ENCODE measurements around the gene MEGF11.

MEGF11 gene

DNA sequence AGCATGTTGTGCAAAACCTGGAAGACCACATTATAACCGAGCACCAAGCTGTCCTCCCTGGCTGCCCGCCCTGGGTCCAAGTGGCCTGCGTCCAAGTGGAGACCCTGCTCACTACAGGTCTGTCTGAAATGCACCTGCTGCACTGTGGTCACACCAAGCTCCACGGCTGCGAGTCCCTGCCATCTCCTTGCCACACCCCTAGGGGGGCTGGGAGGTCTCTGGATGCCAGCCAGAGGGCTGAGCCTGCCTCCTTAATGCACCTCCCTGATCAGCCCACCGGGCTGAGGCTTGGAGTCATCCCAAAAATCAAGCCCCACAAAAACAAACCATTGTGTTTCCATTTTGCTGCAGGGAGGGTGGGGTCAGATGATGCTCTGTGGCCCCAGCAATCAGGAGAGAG is 187.1 kb downstream of the MEGF11 start:
- TF ChIP-seq, protein P1, sequence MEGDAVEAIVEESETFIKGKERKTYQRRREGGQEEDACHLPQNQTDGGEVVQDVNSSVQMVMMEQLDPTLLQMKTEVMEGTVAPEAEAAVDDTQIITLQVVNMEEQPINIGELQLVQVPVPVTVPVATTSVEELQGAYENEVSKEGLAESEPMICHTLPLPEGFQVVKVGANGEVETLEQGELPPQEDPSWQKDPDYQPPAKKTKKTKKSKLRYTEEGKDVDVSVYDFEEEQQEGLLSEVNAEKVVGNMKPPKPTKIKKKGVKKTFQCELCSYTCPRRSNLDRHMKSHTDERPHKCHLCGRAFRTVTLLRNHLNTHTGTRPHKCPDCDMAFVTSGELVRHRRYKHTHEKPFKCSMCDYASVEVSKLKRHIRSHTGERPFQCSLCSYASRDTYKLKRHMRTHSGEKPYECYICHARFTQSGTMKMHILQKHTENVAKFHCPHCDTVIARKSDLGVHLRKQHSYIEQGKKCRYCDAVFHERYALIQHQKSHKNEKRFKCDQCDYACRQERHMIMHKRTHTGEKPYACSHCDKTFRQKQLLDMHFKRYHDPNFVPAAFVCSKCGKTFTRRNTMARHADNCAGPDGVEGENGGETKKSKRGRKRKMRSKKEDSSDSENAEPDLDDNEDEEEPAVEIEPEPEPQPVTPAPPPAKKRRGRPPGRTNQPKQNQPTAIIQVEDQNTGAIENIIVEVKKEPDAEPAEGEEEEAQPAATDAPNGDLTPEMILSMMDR (conservative IDR thresholded peaks at IDR 0.05) = no peak

DNA sequence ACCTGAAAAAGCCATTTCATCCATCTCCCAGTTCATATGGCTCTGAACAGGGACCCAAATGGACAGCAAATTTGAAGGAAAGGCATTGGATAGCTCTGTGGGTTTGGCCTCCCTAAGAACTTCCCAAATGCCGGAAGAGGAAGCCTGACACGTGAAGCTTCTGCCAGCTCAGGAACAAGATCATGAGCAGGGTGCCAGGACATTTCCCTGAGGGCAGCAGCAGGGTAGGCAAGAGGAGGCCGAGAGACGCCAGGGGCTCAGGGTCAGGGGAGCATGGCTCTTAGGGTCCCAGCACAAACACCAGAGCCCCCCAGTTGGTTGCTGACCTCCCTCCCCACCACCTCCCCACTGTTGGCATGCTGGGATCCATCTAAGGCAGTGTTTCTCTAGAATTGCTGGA is 187.5 kb downstream of the MEGF11 start:
- no peak overlapping the region for H3K27ac ChIP-seq

More for the DNA sequence above, 187.1 kb downstream of the MEGF11 start:
- H3K27ac ChIP-seq = no peak overlapping the region

DNA sequence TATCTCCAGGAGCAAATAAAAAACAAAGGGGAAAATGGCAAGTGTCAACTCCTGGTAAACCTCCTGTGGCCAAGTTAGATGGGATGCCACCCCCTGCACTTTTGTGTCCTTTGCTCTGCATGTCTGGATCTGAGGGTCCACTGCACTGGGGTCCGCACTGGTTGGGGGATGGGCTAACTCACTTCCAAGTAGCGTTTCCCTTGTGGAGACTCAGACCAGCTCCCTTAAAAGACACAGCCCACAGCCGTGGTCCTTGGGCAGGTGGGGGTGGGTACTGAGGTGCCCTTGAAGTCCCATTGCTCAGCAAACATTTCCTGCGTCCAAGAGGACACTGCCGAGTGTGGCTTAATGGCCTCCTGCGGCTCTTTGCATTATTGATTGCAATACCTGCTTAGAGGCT is 188.2 kb downstream of the MEGF11 start:
- H3K27ac ChIP-seq = no peak overlapping the region
- TF ChIP-seq, protein P1 (conservative IDR thresholded peaks at IDR 0.05) = no peak

More for the DNA sequence above, 187.5 kb downstream of the MEGF11 start:
- TF ChIP-seq, protein P1 (conservative IDR thresholded peaks at IDR 0.05) = no peak

DNA sequence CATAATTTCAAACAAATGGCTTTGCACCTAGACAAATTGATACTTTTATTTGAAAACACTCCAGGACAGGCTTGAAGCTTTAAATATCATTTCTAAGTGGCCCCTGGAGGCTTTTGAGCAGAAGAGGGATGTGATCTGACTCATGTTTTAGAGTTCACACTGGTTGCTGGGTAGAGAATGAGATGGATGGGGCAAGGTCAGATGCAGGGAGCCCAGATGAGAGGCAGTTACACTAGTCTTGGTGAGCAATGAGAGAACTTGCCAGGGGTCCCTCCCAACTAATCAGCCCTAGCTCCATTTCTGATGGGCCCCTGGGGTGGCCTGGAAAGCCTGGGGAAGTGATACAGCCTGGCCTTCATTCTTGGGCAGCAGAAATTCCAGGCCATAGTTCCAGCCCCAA is 190.4 kb downstream of the MEGF11 start:
- H3K27ac ChIP-seq = no peak overlapping the region
- TF ChIP-seq, protein P1 (conservative IDR thresholded peaks at IDR 0.05) = no peak

DNA sequence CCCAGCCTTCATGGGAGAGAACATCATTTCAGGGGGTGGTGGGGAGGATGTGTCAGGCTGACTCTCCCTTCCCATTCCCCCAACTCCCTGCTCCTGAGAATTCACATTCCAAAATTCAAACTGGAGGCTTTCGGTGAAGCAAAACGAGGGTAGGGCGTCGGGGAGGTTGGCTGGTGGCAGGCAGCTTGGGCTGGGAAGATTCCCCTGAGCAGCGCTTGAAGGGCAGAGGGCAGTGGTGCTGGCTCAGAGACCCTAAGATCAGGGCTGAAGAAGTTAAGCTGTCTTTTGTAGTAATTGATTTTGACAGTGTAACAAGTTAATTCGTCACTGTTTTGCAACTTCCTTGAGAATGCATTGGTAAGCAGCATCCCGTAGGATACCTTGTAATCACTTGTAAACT is 196.5 kb downstream of the MEGF11 start:
- no peak overlapping the region for H3K27ac ChIP-seq
- TF ChIP-seq, protein P1 (conservative IDR thresholded peaks at IDR 0.05) = no peak

DNA sequence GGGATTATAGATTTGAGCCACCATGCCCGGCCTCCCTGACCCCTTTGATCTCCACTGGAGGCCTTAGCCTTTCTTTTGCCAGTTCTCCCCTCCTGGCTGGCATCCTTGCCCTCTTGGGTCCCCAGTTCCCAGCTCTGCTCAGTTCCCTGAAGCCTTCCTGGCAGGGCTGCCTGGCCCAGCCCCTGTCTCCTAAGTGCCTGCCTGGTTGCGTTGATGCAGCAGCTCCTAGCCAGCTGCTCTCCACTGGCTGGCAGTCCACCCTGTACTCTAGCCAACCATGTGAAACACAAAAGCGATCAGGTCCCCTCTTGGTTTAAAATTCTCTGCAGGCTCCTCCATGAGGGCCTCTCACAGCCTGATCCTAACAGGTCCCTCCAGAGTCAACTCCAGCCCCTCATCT is 199.6 kb downstream of the MEGF11 start:
- H3K27ac ChIP-seq = no peak overlapping the region
- TF ChIP-seq, protein P1 (conservative IDR thresholded peaks at IDR 0.05) = no peak

DNA sequence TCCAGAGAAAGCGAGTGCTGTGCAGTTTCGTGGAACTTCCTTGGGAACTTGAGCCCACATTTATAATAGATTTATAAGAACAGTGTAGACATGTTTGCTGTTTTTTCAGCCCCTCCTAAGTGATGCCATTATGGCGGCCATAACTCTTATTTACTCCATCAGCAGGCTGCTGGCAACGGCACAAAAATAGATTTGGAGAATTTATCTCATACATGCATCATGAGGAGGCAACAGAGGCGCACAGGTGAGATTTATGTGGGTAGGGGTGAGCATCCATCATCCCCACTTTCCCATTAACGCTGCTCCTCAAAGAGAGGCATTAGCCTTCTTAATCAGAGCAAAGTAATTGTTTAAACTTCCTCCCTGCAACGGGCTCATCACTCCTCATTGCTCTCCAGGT is 201.7 kb downstream of the MEGF11 start:
- TF ChIP-seq, protein P1 (conservative IDR thresholded peaks at IDR 0.05) = no peak
- no peak overlapping the region for H3K27ac ChIP-seq

DNA sequence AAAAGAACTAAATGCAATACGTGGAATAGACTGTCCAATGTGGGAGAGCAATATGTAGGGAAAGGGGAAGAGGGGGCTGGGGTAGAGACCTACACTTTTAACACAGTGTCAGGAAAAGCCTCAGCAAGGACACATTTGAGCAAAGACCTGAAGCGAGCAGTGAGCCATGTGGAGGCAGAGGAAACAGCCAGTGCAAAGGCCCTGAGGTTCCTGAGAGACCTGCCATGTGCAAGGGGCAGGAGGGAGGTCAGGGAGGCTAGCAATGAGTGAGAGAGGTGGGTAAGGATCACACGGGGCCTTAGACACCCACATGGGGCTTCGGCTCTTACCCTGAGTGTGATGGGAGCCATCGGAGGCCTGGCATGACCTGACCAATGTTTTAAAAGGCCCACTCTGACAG is 203.3 kb downstream of the MEGF11 start:
- TF ChIP-seq, protein P1 (conservative IDR thresholded peaks at IDR 0.05) = no peak
- no peak overlapping the region for H3K27ac ChIP-seq
